GM18502 (cell line): ENCODE data around the gene GPR65.
"Not testable (repeated sequence)": the region's sequence is repeated elsewhere in the genome, so short reads cannot be mapped to it uniquely, and the experiment has no call there.

Experiments
- ATAC-seq: cut with Tn5 transposase; IDR thresholded peaks from one replicate; pipeline ENCODE4 v1.9.1; 2021; ENCODE audit warnings: mild to moderate bottlenecking; ENCODE audit not compliant: unreplicated experiment, poor library complexity

GPR65 gene

DNA sequence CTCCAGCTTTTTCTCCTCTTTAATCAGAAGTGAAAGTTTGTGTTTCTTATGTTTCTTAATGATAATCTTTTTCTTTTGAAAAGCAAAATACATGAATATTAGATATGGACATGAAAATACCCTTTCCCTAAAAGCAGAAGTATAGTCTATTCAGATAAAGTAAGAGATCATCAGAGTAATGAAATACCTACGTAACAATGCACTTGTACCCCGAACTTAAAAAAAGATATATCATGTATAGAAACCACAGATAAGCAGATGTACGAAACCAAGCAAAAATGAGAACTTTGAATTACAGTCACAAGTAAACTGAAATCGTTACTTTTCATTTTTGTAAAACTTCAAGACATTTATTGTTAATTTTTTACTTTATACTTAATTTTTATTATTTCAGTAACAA is 1.5 kb upstream of the GPR65 start:
- no peak for ATAC-seq

DNA sequence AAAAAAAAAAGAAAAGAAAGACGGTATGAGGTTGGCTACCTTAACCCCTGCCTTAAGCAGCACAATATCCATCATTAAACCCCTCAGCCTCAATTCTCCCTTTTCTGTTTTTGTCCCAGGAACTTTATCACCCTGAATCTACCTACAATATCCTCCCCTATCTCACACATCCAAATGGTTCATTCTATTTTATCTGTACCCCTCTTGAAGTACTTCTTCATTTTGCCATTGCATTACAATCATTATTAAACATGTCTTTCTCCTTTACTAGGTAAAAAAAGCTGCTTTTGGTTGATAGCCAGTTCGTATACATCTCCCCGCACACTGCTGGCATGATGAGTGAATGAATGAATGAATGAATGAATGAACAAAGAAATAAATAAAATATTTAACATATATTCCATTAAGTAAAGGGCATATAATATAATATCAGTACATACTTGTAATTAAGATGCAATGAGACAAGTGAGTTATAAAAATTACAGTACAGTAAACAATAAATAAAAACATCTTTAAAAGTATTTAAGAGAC is 364 bp upstream of the GPR65 start:
- ATAC-seq: no peak

DNA sequence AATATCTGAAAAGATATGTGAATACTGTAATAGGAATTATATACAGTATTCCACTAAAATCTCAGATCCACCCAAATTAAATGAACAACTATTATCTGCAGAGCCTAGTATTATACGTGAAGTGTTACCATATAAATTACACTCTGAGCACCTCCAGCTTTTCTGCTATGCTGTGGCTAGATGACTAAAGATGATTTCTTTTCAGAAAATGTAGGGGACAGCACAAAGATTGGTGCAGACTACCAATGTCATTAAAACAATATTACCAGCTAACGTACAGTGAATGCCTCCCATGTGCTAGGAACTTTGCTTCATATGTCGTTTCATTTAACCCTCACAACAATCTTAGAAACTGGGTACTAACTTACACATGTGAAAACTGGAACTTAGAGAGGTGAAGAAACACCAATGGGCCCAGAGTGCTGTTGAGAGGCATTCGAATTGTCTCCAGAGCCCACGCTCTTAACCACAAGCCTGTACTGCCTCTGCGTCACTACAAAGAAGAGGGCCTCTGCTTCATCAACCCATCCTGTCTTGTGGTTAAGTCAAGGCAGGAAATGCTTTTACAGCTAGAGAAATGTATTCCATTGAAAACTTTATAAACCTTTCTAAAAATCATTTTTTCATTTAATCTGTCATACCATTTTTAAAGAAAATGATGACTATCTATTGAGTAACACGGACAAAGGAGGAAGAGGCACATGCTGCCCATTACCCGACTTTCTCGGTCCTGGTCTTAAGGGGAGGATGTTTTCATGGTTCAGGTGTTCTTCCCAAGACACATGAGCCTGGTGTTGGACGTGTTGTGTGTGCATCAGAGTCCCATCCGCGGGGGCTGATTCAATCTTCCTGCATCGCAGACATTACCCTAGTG is 1.3 kb downstream of the GPR65 start:
- ATAC-seq: peak; percentile 91

DNA sequence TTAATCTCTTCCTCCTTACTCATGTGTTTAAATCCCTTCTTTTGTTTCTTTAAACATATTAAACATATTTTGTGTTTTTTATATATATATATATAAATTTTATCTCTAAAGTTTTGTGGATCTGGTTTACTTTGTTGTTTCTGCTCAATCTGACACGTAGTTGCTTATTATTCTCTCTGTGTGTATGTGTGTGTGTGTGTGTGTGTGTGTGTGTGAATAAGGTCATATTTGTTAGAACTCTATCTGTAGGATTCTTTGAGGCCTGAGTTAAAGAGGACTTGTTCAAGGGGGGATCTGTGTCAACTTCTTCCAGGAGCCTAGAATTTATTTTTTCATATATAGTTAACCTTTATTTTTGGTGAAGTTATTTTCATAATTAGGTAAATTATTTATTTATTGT is 2.7 kb downstream of the GPR65 start:
- ATAC-seq: no peak

DNA sequence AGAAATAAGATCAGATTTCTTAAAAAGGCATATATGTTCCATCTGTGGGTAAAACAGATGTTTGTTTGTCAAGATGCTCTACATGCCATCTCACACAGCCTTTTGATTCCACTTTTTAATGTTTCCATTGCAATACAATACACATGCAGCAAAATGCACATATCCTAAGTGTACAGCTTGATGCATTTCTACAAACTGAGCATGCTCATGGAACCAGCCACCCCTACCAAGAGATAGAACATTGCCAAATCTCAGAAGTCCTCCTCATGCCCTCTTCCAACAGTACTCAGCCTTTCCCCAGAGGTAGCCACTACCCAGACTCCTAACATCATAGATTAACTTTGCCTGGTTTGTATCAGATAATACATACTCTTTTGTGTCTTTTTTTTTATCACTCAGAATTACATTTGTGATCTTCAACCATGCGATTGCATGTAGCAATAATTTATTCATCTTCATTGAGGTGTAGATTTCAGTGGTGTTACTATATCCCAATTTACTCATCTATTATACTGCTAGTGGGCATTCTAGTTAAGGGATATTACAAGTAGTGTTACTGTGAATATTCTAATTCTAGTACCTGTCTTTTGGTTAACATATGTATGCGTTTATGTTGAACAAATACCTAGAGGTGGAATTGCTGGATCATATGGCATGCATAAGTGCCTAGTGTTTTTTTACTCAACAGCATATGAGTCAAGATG is 3.3 kb downstream of the GPR65 start:
- ATAC-seq: no peak

DNA sequence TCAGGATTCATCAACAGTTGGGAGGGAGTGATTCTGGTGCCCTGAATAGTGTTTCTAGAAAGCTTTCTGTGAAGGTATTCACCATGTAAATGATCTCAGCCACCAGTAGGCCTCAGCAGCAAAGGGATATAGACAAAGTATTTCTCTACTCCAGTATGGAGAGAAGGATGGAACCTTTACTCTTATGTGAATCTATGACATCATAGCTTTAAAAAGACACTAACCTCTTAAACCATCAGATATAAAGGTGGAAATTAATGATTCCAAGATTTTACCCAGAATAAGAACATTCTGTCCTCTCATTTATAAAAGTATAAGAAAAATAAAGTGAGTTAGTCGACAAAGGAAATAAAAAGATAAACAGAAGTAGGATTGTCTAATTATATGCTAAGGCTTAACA is 4.6 kb downstream of the GPR65 start:
- ATAC-seq: no peak

DNA sequence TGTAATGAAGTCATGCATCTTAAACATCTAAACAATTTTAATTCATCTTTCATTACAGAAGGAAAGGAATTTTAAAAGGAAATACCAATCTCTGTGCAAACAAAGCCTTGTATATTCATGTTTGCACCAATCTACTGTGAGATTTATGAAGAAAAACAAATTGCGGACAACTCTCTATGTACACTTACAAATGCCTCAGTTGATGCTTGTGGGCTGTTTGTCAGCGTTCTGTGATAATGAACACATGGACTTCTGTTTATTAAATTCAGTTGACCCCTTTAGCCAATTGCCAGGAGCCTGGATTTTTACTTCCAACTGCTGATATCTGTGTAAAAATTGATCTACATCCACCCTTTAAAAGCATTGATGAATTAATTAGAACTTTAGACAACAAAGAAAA is 5.4 kb downstream of the GPR65 start:
- no peak for ATAC-seq

DNA sequence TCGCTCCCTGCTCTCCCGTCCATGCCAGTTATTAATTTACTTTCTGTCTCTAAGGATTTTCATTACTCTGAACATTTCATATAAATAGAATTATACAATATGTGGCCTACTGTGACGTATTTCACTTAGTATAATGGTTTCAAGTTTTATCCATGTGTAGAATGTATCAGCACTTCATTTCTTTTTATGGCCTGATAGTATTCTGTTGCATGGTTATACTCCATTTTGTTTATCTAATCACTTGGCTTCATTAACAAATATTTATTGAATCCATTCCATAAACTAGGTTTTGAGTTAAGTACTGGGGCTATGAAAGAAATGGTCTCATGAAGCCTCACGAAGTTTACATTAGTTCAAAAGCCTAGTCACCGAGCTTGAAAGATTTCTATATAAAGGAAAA is 7.6 kb downstream of the GPR65 start:
- no peak for ATAC-seq

DNA sequence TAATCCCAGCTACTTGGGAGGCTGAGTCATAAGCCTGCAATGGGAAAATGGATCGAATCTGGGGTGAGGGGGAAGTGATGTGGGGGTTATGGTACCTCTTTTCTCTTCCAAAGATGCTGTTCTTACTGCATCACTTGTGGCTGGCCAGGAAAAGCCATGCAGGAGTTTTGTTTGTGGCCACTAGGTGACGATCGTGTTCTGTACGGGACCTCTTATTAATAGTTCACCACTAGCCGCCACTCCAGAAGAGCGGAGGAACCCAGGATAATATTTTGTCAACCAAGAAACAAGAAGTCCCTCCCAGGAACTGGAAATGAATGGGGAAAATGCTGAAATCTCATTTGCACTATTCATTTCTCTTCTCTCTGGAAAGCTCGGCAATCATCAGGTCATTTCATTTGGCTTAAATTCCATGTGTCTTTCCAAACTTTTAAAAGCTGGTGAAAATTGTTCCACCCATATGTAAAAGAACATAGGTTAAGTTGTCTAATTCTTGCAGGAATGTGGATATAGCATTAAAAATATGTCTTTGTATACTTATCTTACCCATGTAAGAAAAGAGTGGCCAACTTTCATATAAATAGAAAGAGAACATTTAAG is 8.9 kb downstream of the GPR65 start:
- peak; percentile 97 for ATAC-seq

DNA sequence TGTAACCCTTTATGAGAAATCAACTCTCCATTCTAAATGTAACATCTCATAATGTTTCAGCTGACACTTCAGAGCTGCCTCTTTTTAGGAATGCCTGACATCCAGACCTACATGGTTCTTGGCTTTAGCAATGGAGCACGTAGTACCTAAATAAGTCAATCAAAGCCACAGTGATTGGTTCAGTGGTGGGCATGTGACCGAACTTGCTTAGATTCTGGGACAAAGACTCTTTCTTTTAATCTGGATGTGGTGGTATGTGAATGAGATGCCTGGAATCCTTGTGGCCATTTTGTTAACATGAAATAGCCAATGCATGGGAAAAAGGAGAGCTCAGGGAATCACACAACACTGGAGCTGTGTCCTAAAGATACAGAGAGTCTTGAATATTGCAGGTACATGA is 11.8 kb downstream of the GPR65 start:
- no peak for ATAC-seq

DNA sequence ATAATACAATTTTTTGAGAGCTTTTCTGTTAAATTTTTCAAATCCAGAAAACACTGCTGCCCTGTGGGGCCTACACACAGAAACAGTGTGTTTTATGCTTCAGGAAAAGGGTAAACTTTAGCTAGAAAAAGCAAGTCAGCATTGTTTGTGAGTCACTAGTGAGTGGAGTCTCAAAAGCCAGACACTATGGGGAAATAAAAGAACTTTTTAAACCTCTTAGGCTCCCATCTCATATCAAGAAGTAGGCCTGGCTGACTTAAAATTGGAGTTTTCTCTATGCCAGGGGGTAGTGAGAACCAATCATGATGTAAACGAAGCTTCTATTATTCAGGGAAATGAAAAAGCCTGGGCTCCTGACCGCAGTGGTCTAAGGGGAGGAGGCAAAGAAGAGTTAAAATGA is 12.6 kb downstream of the GPR65 start:
- ATAC-seq: no peak

DNA sequence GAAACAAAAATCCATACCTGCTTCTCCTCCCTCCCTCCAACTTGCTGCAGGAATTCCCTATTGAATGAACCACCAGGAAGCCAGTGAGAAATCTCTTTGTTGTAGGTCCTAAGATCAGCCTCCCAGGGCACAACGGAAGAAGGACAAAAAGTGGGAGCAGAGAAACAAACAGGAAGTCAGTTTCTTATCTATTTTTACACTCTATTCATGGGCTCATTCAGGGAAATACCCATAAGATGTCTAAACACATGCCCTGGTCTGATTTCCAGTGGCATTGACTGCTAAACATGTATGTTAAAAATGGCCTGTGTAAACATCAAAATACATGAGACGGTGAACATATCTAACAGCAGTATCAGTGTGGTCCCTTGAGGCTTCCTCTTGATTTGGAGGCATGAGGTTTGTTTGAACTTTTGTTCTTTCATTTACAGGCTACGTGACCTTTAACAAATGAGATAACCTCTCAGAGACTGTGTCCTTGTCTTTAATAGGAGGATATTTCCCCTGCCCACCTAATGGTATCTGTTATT is 18.8 kb downstream of the GPR65 start:
- peak; percentile 38 for ATAC-seq

DNA sequence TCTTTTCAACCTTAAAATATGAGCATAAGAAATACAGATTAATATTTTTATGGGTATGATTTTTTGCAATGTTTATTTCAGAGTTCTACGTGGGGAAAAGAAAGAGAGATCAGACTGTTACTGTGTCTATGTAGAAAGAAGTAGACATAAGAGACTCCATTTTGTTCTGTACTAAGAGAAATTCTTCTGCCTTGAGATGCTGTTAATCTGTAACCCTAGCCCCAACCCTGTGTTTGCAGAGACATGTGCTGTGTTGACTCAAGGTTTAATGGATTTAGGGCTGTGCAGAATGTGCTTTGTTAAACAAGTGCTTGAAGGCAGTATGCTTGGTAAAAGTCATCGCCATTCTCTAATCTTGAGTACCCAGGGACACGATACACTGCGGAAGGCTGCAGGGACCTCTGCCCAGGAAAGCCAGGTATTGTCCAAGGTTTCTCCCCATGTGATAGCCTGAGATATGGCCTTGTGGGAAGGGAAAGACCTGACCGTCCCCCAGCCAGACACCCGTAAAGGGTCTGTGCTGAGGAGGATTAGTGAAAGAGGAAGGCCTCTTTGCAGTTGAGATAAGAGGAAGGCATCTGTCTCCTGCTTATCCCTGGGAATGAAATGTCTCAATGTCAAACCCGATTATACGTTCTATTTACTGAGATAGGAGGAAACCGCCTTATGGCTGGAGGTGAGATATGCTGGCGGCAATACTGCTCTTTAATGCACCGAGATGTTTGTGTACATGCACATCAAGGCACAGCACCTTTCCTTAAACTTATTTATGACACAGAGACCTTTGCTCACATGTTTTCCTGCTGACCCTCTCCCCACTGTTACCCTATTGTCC is 19.5 kb downstream of the GPR65 start:
- not testable (repeated sequence) for ATAC-seq

DNA sequence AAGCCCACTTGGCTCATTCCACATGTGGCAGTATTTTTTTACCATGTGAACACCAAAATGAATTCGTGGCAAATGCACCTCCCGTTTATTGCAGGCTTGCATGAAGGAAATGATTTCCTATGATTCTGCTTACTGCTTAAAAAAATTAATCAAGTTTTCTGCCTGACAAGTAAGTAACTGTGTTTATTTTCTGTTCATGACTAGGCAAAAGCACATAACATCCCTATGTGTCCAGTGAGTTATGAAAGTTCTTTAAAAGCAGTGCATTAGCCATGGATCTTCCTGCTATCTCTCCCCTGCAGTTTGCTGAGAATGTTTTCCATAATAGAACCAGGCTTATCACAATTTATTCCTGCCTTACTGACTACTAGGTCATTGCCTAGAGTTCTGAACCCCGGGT is 20.4 kb downstream of the GPR65 start:
- no peak for ATAC-seq

DNA sequence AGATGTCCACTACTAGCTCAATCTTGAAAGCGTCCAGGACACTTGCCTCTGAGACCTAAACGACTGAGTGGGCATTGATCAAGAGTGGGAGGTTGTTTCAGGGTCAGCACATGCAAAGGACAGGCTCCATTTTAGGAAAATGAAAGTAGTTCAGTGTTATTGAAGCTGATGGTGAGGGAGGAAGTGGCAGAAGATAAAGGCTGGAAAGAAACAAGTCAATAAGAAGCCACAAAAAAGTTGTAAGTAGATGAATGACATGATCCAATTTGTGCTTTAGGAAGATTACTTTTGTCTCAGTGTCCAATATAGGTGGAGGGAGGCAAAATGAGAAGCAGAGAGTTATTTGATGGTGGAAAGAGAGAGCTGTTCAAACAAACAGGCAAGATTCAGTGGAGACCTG is 22.0 kb downstream of the GPR65 start:
- no peak for ATAC-seq

DNA sequence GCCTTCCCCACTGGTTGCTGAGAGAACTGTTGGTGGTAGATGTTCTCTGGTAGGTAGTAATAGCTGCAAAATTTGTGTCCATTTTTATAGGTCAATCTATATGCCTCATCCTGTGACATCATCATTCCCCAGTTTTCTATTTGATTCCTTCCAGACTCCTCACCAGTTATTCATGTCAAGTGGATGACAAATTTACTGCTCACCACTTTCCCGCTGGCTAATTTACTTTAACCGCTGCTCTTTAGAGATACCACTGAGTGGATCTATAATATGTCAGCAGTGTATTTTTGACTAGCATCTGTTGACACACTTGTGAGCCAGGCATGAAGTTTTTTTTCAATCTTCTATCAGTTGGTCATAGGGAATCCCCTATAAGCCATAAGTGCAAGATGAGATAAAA is 24.6 kb downstream of the GPR65 start:
- ATAC-seq: no peak

DNA sequence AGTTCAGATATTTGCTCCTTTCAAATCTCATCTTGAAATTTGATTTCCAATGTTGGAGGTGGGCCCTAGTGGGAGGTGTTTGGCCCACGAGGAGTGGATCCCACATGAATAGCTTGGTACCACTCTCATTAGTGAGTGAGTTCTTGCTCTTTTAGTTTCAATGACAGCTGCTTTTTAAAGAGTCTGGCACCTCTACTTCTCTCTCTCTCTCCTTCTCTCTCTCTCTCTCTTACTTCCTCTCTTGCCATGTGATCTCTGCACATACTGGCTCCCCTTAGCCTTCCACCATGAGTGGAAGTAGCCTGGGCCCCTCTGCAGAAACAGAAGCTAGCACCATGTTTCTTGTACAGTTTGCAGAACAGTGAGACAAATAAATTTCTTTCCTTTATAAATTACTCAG is 25.1 kb downstream of the GPR65 start:
- no peak for ATAC-seq

DNA sequence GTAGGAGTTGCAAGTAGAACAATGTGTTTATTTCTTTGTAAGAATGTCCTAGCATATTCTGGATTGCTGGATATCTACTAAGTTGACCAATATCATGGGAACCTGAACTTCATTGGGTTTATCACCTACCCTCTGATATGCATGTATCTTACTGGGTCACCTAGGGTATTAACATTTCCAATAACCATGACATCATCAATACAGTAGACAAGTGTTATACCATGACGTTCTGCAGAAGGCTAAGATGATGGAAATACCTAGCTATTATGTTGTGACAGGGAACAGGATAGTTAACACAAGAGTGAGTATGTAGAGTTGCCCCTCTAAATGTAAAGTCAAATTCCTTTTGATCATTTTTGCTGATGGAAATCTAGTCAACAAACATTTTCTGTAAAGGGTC is 26.0 kb downstream of the GPR65 start:
- no peak for ATAC-seq

DNA sequence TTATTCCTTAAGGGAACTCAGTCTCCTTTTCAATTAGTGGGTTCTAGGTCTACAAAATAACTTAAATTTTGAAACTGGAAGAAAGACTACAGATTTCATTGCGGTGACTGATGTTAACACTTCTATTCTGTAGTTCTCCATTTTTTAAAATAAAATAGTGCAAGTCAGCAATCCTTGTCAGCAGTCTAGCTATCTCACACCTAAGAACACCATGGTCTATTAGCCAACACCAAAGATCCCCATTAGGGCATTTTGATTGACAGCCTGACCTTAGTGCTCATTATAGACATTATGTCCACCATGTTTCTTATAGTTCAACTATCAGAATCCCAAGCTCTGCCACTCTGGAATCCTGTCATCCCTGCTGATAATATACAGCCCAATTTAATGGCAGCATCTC is 27.4 kb downstream of the GPR65 start:
- no peak for ATAC-seq

DNA sequence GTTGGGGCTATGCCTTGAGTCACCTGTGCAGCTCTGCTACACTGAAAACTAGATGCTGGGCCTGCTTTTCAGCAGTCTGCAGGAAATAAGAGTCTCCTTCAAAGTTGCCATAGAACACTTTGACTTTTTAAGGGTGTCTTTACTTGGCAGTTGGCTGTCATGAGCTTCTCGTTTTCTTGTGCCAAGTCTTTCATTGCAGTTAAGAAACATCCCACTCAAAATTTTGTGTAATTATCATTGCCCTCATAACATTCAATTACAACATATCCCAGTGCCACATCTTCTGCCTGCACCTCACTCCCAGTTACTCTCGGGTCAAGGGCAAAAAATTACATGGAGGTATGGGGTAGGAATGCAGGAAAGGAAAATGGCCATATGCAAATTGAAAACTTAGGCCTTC is 29.1 kb downstream of the GPR65 start:
- ATAC-seq: no peak
